Subcutaneous abdominal adipose tissue (tissue), 5 donors: ENCODE data around the gene ADRA2A.

Experiments
- H3K27ac ChIP-seq: one replicate; pipeline ENCODE4 v1.7.0; 2013; ENCODE audit warnings: low read depth, mild to moderate bottlenecking, inconsistent platforms, low read length, moderate library complexity
- H3K27me3 ChIP-seq, 5 donors: one replicate each; pipeline ENCODE4 v1.7.0; 2013; ENCODE audit warnings: low read length in 5 of 5, inconsistent platforms in 1 of 5; ENCODE audit not compliant: control insufficient read depth in 5 of 5, insufficient read depth in 4 of 5
- H3K36me3 ChIP-seq, 5 donors: one replicate each; pipeline ENCODE4 v1.7.0; 2013; ENCODE audit warnings: low read length in 5 of 5; ENCODE audit not compliant: control insufficient read depth in 5 of 5, insufficient read depth in 5 of 5
- H3K4me1 ChIP-seq, 5 donors: one replicate each; pipeline ENCODE4 v1.7.0; 2013; ENCODE audit warnings: low read length in 5 of 5, mild to moderate bottlenecking in 3 of 5, moderate library complexity in 1 of 5; ENCODE audit not compliant: control insufficient read depth in 5 of 5, insufficient read depth in 5 of 5
- H3K4me3 ChIP-seq, 5 donors: one replicate each; pipeline ENCODE4 v1.7.0; 2013; ENCODE audit warnings: low read length in 5 of 5, low read depth in 1 of 5
- H3K9ac ChIP-seq, 5 donors: one replicate each; pipeline ENCODE4 v1.7.0; 2013; ENCODE audit warnings: low read length in 5 of 5, mild to moderate bottlenecking in 4 of 5, moderate library complexity in 3 of 5
- H3K9me3 ChIP-seq, 5 donors: one replicate each; pipeline ENCODE4 v1.7.0; 2013; ENCODE audit warnings: low read length in 5 of 5; ENCODE audit not compliant: control insufficient read depth in 5 of 5
- donor health status: healthy.
- donor health status: healthy.
- donor health status: healthy.
- donor health status: healthy.
- donor health status: healthy.

Gene ADRA2A

DNA sequence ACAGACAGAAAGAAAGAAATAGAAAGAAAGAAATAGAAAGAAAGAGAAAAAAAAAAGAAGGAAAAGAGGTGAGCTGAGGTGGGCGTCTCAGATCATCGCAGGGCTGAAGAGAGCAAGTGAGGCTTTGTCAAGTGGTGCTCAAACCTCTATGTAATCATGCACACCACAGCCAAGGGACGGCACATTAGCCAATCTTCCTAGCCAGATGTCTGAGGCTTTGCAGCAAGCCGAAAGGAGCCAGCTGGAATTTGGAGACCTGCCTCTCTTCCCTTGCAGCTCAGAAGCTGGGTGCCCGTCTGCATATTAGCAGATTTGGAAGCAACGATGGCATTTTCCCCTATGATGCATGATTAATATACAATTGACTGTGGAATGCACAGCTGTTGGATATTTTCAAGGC is 52.5 kb downstream of the ADRA2A start:
- Histone ChIP-seq H3K4me1 (peaks cover 0 to 15% (median 10%) of the 10 kb centered on the region in 5 donors), H3K36me3 (no peaks in the 10 kb centered on the region), H3K9ac (no peak overlapping the region), H3K4me3 (no peak overlapping the region), H3K9me3 (no peaks in the 10 kb centered on the region), H3K27ac (peak overlapping the region; percentile 71), H3K27me3 (no peaks in the 10 kb centered on the region)

- Histone ChIP-seq H3K9ac (no peak overlapping the region), H3K36me3 (no peaks in the 10 kb centered on the region), H3K27ac (no peak overlapping the region), H3K27me3 (no peaks in the 10 kb centered on the region), H3K9me3 (no peaks in the 10 kb centered on the region), H3K4me3 (no peak overlapping the region), H3K4me1 (peaks cover 0 to 15% (median 10%) of the 10 kb centered on the region in 5 donors)
Measured at GRCh38 chr10:111130471-111130870, 53.6 kb downstream of the ADRA2A start.
